ENCODE measurements around the gene FARSB.

- TF ChIP-seq CTCF (IDR thresholded peaks at IDR 0.05; ENCODE audit: low read depth, low read length, poor library complexity, severe bottlenecking) (no peak), EZH2phosphoT487 (IDR thresholded peaks at IDR 0.05; ENCODE audit: borderline replicate concordance, low read length) (no peak)
These were observed at the start of gene FARSB for GRCh38 chr2:222655787-222656525.

Measured in DOHH2 (cell line).